ENCODE results near the gene PNMA6E.
"Not testable (repeated sequence)": the region's sequence is repeated elsewhere in the genome, so short reads cannot be mapped to it uniquely, and the experiment has no call there.

The PNMA6E gene

DNA sequence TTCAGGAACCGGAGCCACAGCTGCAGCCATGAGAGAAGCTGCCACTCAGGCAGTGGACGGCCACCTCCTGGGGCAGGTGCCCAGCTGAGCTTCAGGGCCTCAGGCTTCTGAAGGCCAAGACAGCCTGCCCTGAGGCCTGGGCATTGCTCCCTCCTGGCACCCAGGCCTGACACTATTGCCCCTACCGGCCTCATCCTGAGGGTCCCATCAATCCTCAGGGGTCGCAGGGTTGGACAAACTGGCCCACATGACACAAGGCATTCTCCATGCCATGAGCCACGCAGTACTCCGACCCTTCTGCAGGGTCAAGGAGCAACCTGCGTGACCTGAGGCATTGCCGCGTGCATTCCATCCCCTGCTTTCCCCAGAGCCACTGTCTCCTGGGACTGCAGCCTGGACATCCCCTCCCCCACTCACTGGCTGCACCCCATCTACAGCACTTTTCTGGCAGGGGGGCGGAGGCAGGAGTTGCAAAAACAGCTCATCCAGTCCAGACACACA, 7.1 kb upstream of the PNMA6E start:
- DNase-seq (ENCODE audit: low spot score), result no peak

DNA sequence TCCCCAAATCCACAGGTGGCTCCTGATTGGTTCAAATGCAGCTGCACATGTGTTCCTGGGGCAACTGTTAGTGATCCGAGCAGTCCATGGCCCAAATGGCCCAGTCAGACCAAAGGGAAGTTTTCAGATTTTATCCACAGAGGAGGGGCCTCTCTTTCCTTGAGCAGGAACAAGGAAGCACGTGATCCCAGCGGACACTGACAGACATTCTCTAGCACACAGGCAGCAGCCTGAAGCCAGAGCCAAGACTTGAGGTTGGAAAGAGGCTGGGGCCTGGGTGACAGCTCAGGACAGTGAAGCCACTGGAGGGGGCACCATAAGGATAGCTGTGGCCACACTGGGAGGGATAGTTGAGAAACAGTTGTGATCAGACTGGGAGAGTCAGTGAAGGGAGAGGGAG, 6.6 kb upstream of the PNMA6E start:
- no peak for DNase-seq (ENCODE audit: low spot score)

DNA sequence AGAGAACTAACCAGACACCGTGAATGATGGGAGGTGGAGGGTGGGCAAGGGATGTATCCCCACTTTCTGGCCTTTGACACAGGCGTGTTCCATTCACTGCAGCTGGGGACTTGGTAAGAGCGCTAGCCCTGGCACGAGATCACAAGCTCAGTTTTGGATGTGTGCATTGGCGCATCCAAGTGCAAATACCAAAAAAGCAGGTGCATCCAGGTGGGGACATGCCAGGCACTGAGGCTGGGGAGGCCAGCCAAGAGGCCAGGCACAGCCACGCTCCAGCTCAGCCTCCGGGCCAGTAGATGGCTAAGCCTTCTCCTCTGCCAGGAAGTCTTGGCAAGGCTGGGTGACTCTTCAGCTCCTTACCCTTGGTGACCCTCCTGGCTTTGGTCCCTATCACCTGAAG, 5.8 kb upstream of the PNMA6E start:
- no peak for DNase-seq (ENCODE audit: low spot score)

DNA sequence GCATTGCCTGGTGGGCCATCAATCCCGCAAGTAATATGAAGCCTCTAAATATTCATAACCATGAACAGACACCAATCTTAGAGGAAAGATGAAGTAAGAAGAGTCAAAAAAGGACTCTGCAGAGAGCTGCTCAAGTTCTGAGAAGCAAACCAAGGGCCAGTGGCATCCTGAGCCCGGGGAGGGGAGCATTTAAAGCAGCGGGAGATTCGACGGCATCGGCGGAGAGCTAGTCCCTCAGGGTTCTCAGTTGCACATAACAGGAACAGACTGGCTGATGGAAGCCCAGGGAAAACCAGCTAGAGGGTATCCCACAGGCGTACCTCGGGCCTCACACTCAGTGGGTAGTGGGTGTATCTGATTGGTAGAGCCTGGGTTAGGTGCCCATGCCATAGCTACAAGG, 4.9 kb upstream of the PNMA6E start:
- DNase-seq (ENCODE audit: low spot score), result no peak

DNA sequence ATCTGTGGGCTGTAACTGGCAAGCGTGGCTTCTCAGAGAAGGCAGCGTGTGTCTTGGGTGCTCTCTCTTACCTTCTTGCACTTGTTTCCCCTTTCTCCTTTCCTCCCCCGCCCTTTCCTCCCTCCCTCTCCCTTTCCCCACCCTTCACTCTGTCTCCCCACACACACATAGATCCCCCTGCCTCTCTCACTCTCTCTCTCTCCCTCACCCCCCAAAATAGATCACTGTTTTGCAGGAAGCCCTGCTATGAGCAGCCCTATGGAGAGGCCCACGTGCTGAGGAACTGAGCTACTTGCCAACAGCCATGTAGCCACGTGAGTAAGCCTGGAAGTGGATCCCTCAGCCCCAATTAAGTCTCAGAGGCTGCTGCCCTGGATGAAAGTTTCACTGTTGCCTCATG, 4.3 kb upstream of the PNMA6E start:
- no peak for DNase-seq (ENCODE audit: low spot score)

DNA sequence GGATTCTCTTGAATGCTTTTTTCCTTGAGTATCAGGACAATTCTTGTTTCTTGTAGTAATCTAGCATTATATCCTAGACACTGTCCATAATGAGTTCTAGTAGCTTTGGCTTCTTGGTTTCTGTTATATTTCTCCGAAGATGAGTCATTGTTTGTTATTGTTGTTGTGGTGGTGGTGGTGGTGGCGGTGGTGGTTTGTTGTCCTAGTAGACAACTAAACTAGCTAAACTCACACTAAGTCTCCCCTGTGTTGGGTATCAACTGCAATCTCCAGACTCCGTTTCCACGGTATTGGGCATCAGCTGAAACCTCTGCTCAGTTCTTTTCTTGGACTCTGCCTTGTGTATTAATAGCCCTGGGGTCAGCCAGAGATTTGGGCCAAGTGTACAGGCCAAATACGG, 3.2 kb upstream of the PNMA6E start:
- DNase-seq (ENCODE audit: low spot score), result not testable (repeated sequence)

DNA sequence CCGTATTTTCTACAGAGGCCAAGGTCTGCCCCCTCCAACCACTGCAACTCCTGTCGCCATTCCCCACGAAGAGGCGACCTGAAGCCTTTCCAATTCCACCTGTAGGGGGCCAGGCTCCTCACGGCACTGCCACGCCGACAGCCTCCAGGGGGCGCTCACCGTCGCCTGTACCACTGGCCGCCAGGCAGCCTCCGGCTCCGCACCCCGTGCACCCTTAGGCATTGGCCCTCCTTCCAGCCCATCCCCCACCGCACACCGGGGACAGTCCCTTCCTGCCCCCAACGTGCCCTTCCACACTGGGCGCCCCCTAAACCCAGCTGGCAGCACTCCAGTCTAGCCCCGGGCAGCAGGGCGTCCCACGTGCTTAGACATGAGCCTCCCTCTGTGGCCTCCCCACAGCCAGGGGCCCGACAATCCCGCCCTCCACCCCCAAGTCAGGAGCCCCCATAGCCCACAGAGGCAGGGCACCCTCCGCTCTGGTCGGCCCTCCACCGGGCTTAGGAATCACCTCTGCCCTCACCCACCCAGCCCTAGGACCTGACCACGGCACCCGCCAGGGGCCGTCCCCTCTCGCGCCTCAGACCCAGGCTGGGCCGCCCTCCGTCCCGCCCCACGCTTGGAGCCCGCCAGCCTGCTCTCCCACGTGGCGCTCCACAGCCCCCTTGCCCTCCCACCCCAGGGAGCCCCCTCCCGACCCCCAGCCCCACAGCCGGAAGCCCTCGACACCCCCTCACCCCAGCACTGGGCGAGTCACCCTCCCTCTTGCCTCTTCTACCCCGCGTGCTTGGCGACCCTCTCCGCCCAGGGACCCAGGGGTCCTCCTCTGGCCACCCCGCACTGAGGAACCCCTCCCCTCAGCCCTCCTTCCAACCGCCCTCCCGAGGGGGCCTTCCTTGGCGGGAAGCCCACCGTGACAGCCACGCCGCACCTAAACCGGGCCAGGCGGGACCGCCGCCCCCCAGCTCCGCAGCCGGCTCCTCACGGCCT, 711 bp downstream of the PNMA6E start:
- DNase-seq (ENCODE audit: low spot score), result no peak

DNA sequence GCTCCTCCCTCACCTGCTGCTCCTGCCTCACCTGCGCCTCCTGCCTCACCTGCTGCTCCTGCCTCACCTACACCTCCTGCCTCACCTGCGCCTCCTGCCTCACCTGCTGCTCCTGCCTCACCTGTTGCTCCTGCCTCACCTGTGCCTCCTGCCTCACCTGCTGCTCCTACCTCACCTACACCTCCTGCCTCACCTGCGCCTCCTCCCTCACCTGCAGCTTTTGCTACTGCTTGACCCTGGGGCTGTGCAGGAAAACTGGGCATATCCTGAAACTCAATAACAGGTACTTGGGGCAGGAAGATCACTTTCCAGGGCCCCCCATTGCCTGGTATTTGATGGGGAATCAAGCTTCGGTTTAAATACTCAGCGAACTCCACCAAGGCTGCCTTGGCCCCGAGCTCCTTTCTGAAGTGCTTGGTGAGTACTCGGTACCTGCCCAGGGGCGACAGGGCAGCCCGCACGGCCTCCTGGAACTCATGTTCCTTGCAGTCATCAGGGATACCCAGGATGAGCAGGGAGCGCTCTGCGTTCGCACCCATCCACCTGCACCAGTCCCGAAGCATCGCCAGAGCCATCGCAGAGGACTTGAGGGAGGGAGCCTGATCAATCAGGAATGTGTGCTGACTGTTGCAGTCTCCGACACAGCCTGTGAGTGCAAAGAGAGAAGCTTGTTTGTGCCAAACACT, 2.7 kb downstream of the PNMA6E start:
- DNase-seq (ENCODE audit: low spot score), result no peak

DNA sequence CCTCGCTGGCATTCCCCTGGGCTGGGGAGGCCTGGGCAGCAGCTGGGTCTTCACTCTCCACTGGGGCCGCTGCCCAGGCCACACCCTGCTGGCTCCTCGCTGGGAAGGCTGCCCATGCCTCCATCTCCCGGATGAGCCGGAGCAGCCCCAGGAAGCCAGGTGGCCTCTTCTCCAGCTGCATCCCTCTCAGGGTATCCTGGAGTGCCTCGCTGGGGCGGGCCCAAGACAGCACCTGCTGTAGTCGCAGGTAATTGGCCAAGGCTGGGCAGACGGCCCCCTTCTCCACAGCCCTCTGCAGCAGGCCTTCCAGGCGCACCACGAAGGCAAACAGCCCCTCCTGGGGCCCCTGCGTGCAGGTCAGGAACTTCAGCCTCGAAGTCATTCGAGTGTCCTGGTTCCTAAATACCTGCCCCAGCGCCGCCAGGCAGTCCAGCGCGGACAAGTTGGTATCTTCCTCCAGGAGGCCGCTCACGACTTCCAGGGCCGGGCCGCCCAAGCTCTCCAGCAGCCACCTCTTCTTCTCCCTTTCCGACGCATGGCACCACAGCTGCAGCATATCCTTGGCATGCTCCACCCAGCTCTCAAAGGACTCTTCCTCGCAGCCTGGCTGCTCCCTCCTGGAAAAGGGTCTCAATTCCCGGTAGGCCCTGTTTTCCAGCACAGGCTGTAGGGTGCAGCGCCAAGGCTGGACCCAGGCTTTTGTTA, 3.7 kb downstream of the PNMA6E start:
- no peak for DNase-seq (ENCODE audit: low spot score)

DNA sequence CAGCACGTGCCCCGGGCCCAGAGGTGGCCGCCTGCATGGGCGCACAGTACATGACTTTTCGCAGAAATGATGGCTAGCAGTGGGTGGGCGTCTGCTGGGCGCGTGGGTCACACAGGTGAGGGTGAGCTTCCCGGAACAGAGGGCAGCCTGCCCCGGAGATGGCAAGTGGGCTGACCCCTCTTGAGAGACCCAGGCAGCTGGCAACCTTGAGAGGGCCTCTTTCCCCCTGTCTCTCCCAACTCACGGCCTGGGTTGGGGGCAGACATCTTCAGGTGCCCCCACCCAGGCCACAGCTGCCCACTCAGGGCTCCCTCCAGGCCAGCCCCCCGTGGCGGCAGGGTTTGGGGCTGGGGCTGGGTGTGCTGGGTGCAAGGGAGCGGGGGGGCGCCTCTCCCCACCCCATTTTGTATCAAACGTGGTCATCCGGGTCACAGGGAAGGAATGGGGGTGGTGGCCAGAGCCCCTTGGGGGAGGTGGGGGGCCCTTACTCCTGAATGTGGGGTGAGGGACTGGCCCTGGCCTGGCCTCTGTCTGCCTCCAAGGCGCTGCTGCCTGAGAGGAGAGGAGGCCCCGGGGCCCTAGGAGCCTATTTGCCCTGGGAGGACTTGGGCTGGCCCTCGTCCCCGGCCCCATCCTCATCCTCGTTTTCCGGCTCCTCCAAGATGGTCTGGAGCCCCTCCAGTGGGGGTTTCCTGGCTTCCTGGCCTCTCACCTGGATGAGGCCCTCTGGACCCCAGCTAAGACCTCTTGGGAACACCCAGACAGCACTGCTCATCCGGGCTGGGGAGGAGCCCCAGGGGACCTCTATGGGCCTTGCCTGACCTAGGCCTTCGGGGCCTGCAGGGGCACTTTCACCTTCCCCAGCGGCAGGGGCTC, 4.6 kb downstream of the PNMA6E start:
- DNase-seq (ENCODE audit: low spot score), result no peak

DNA sequence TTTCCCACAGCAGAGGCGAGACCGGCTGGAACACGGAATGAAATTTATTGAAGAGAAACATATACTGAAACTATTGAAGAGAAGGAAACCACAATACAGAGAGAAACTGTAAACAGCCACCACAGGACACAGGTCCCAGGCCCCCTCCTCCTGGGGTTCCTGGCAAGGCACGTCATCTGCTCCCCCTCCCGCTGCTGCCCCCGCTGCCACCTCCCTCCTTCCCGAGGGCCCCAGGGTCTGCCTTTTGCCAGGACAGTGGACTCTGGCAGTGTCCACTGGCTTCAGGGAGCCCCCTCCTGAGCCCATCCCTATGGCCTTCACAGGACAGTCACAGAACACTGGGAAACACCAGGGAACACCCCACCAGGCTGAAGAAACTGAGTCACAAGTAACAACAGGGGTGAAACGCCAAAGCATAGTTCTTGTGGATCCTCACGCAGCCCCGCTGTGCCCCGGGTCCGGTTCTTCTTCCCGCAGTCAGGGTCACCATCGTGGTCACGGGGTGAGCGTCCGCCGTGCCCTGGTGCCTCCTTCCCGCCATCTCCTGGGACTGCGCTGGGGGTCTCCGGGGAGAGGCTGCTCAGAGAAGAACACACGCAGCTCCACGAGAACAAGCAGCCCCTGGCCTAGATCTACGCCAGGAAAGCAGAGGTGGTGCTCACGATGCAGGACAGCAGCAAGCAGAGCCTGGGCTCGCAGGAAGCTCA, 5.4 kb downstream of the PNMA6E start:
- no peak for DNase-seq (ENCODE audit: low spot score)

DNA sequence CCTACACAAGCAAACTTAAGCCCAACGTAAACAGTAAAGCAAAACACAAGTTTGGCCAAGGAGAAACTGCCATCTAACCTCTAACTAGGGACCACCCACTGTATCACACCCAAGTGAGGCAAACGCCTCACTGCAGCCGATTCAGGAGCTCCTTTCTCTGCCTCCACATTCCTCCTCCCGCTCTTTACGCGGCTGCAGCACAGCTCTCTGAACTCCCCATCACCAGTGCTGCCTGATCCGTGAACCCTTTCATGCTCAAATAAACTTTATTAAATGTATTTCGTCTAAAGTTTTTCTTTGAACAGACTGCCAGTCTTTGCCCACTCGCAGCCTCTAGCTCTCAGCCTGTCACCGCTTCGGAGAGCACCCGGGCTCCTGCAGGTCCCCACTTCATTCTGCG, 6.5 kb downstream of the PNMA6E start:
- no peak for DNase-seq (ENCODE audit: low spot score)

DNA sequence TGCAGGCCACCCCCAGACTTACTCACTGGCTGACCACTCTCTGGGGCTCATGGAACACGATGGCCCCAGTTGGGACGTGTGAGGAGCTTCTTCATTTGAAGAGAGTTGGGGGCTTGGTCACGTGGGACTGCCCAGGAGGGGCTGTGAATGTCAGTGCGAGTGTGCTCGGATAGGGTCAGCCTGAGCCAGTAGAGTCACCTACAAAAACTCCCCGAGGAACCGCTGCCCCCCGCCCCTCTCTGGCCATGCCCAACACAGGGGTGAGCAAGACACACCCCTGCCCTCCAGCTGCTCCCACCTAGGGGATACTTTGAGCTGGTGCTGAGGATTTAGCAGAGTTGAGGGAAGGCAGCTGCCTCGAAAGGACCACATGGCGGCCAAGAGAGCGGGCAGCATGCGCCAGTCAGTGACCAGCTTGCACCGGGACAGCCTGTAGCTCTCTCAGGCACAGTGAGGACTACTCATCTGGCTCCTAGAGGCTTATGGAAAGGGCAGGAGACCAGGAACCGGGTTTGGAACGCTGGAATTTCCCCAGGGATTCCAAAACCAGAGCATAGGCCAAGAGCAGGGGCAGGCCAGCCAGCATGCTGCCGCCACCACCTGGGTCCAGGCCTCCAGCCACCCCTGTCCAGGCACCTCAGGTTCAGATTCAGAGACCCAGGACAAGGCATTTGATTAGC, 8.4 kb downstream of the PNMA6E start:
- no peak for DNase-seq (ENCODE audit: low spot score)

DNA sequence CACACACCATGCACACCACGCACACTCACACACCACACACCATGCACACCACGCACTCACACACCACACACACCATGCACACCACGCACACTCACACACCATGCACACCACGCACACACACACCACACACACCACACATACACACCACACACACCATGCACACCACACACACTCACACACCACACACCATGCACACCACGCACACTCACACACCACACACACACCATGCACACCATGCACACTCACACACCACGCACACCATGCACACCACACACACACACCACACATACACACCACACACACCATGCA, 11.7 kb downstream of the PNMA6E start:
- not testable (repeated sequence) for DNase-seq (ENCODE audit: low spot score)

DNA sequence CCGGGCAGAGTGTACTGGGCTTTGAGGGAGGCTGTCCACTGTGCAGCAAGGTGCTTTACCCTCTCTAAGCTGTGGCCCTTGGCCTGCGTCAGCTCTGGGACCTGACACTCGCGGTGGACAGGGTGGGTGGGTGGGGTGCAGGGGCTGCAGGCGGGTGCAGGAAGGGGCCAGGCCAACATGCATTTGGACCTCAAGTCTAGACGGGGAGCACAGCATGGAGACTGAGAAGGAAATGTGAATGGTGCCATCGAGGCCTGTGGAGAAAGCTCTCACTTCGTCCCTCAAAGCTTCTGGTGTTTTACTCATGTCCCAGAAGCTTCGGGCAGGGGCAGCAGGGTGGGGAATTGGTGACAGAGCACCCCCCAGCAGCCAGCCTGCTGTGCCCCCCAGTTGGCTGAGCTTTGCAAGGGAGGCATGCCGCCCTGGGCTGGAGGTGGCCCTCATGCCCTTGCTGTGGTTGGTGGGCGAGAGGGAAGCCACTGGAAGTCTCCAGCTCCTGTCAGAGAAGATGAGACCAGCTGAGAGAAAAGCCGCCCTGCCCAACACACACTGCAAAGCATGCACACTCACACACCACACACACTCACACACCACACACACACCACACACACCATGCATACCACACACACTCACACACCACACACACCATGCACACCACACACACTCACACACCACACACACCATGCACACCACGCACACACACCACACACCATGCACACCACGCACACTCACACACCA, 12.3 kb downstream of the PNMA6E start:
- no peak for DNase-seq (ENCODE audit: low spot score)

DNA sequence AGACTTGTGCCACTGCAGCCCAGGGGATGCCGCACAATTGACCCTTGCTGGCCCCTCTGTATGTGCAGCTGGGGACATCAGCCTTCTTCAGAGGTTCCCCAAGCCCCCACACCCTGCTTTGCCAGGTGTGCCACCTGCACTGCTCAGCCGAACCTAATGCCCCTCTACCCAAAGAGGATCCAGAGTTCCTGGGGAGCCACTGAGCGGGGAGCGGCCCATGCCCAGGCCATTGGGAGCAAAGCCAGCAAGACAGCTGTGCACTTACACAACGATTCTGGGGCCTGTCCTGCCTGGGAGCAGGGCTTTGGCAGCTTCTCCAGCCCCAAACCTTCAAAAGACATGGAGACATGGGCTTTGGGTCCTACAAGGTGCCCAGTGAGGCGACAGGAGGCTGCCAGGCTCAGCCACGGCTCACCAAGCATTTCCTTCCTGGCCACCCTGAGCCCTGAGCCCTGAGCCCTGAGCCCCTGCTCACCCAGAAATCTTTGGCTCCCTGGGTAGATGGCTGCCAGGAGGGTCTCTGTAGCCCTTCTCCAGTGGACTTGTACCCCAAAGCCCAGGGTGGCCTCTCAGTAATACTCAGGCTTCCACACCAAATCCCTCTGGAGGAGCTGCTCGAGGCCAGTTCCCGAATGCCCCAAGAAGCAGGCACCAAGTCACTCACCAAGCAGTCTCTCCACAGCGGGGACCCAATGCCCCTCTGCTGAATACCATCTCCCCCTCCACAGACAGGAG, 13.0 kb downstream of the PNMA6E start:
- no peak for DNase-seq (ENCODE audit: low spot score)

DNA sequence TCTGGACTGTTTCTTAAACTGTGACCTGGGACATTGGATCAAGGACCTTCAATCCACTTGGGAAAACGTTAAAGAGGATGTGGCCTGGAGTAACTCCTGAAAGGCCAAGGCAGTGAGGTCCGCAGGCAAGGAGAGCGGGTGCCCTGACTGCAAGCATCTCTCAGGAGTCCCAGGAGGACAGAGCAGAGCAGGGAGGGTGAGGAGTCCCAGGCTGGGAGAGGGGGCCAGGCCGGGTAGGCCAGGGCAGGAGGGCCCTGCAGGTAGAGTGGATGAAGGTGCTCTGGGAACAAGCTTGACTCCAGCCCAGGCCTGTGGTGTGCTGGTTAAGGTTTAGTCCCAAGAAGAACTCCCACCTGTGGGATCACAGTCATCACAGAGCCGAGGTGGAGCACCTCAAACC, 13.8 kb downstream of the PNMA6E start:
- DNase-seq (ENCODE audit: low spot score), result no peak

DNA sequence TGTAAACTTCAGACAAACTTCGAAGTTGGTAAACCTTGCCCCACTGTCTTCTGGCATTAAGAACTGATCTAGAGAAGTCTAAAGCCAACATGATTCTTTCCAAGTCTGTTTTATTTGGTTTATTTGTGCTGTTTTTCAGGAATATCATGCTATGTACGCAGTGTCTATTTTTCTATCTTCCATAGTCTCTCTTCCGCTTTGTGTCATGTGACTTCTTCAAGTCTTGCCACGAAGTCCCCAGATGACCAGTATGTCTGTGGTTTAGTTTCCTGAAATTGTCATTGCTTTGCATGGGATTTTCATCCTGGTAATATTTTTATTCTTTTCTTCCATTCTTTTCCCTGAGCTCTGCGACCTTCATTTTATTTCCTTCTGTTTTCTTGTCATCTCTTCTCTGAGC, 15.1 kb downstream of the PNMA6E start:
- DNase-seq (ENCODE audit: low spot score), result no peak

DNA sequence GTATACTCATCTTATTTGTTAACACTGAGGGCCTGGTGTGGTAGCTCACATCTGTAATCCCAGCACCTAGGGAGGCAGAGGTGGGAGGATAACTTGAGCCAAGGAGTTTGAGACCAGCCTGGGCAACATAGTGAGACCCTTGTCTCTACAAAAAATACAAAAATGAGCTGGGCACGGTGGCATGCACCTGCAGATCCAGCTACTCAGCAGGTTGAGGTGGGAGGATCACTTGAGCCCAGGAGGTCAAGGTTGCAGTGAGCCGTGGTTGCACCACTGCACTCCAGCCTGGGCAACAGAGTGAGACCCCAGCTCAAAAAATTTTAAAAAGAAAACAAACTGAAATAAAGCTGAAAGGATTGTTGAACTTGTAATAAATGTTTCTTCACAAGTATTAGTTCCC, 16.2 kb downstream of the PNMA6E start:
- DNase-seq (ENCODE audit: low spot score), result not testable (repeated sequence)
